Measurements from ENCODE around the gene LSM3. TPM values are rescaled to one million over a fixed set of nuclear protein-coding genes. Genes with fewer than 3 reads are reported as not detected.
A peak's percentile ranks its signal among the peaks of the same experiment; 100 is the strongest.

The LSM3 gene
- total and polyA plus RNA-seq, 7 donors = 8.0 to 20.4 (median 16.5) TPM

DNA sequence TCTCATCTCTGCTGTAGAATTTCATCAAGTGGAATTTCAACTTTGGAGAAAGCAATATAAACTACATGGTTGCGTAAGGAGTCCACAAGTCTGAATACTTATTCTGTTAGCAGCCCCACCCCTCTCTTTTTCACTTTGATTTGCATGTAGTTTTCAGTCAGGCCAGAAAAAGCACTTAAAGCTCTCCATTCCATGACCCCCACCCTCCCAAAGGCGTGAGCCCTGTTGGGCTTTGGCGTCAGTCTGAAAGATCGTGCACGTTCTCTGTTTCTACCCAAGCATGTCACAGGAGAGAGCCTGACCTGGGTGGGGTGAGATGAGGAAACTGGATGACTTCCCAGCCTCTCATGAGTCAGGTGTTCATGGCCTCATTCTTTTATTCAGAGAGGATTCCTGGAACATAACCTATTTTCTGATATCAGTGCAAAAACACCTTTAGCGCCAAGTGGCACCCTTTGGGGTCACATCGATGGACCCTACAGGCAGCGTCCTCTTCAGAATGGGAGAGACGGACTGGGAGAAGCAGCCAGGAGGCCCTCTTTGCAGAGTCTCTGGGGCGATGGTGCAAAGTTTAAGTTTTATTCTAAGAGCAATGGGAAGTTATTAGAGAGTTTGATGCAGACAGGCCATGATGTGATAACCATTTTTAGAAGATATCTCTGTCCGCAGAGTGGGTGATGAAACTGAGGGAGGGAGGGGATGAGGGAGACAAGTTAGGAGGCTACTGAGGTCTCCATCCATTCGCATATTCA, 55.8 kb downstream of the LSM3 start:
- intact Hi-C loops (cut with DNase I) = no loop called here

DNA sequence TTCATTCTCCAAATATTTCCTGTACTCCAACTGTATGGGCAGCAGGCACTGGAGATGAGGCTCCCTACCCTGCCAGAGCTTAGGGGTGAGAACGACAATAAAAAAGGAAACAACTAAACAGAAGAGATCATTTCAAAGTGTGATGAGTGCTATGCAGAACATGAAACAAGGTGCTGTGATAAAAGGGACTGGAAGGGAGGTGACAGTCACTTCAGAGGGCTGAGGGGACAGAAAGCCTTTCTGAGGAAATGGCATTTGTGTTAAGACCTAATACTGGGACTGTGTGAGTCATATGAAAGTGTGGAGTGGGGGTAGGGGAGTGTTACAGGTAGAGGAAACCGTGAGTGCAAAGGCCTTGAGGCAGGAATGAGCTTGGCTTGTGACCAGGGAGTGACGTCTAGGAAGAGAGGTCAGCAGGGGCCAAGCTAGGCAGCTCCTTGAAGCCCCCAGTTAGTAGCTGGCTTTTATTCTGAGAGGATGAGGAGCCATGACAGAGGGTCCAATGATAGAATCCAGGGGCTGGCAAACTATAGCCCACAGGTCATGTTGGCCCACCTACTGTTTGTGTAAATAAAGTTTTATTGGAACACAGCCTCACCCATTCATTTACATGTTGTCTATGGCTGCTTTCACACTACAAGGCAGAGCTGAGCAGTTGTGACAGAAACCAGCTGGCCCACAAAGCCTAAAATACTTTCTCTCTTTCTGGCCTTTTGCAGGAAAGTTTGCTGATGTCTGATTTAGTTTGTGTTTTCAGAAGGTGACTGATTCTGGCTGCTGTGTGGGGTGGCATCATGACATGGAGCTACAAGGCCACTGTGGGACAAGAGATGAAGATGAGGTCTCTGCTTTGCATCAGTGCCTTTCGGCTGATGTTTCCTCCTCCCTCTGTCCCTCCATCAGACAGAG, 56.6 kb downstream of the LSM3 start:
- intact Hi-C loops (cut with DNase I) = no loop called here
- no peak for TF ChIP-seq EP300 (IDR thresholded peaks at IDR 0.05)
- no peak for TF ChIP-seq POLR2AphosphoS5 (IDR thresholded peaks at IDR 0.05)
- no peak for TF ChIP-seq POLR2A (IDR thresholded peaks at IDR 0.05)
- TF ChIP-seq, protein P1, sequence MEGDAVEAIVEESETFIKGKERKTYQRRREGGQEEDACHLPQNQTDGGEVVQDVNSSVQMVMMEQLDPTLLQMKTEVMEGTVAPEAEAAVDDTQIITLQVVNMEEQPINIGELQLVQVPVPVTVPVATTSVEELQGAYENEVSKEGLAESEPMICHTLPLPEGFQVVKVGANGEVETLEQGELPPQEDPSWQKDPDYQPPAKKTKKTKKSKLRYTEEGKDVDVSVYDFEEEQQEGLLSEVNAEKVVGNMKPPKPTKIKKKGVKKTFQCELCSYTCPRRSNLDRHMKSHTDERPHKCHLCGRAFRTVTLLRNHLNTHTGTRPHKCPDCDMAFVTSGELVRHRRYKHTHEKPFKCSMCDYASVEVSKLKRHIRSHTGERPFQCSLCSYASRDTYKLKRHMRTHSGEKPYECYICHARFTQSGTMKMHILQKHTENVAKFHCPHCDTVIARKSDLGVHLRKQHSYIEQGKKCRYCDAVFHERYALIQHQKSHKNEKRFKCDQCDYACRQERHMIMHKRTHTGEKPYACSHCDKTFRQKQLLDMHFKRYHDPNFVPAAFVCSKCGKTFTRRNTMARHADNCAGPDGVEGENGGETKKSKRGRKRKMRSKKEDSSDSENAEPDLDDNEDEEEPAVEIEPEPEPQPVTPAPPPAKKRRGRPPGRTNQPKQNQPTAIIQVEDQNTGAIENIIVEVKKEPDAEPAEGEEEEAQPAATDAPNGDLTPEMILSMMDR (IDR thresholded peaks at IDR 0.05) = no peak
- no peaks in the 10 kb centered on the region for H3K4me1 ChIP-seq
- whole genome bisulfite sequencing, 2 donors = 34 to 56% methylated on average over 4 of the region's 4 CpGs
- no peak overlapping the region for H3K4me3 ChIP-seq
- H3K9me3 ChIP-seq = peaks cover 0 to 6% (median 0%) of the 10 kb centered on the region in 4 donors
- H3K36me3 ChIP-seq = no peaks in the 10 kb centered on the region
- no peaks in the 10 kb centered on the region for H3K27me3 ChIP-seq
- H3K27ac ChIP-seq = peak overlapping the region in 1 of 4 donors; percentile 59
- no peak for DNase-seq

More for the DNA sequence above, 55.8 kb downstream of the LSM3 start:
- no peaks in the 10 kb centered on the region for H3K36me3 ChIP-seq
- 32 to 75% methylated on average over 12 of the region's 12 CpGs for WGBS, 2 donors
- no peak for TF ChIP-seq EP300 (IDR thresholded peaks at IDR 0.05)
- TF ChIP-seq POLR2AphosphoS5 (IDR thresholded peaks at IDR 0.05) = no peak
- TF ChIP-seq POLR2A (IDR thresholded peaks at IDR 0.05) = no peak
- TF ChIP-seq, protein P1 (IDR thresholded peaks at IDR 0.05) = no peak
- H3K27me3 ChIP-seq = no peaks in the 10 kb centered on the region
- H3K4me3 ChIP-seq = no peak overlapping the region
- H3K27ac ChIP-seq = peak overlapping the region in 1 of 4 donors; percentile 59
- no peaks in the 10 kb centered on the region for H3K4me1 ChIP-seq
- H3K9me3 ChIP-seq = peaks cover 0 to 6% (median 0%) of the 10 kb centered on the region in 4 donors
- DNase-seq = no peak

DNA sequence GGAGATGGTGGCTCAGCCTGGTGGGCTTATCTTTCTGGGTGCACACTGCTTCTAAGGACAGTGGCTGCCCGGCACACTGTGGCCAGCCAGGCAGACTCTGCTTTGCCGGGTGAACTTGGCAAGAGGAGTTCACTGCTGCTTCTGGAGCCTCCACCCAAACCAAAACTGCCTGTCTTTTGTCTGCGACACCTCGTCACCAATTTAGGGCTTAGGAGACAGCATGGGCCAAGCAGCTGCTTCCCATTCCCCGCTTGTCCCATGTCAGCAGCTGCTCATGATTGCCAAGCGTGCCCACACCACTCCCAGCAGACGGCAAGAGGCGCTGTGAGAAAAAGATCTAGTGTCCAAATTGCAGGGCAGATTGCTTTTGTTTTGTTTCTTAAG, 57.3 kb downstream of the LSM3 start:
- no peak for TF ChIP-seq POLR2AphosphoS5 (IDR thresholded peaks at IDR 0.05)
- WGBS, 2 donors = 87 to 92% methylated on average over 8 of the region's 8 CpGs

DNA sequence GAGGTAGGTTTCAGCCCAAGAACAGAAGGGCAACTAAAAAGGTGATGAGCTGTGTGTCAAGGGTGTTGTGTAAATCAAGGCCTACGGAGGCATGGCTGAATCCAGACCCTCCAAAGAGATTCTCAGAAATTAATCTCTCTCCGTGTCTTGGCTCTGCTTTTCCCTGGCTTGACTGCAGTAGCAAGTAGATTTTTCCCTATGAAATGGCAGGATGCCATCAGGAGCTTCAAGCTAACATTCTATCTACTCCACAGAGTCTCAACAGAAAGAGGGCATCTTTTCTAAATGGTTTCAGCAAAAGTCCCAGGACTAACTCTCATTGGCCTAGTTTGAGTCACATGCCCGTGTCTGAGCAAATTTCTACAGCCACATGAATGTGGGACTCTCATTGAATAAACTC, 58.3 kb downstream of the LSM3 start:
- no peak for DNase-seq
- intact Hi-C loops (cut with DNase I) = no loop called here
- 84 to 88% methylated on average over 3 of the region's 3 CpGs for WGBS, 2 donors
- TF ChIP-seq POLR2AphosphoS5 (IDR thresholded peaks at IDR 0.05) = no peak
- TF ChIP-seq POLR2A (IDR thresholded peaks at IDR 0.05) = no peak
- TF ChIP-seq, protein P1 (IDR thresholded peaks at IDR 0.05) = no peak
- TF ChIP-seq EP300 (IDR thresholded peaks at IDR 0.05) = no peak
- Histone ChIP-seq H3K9me3 (peaks cover 0 to 6% (median 0%) of the 10 kb centered on the region in 4 donors), H3K27me3 (no peaks in the 10 kb centered on the region), H3K4me3 (no peak overlapping the region), H3K36me3 (no peaks in the 10 kb centered on the region), H3K27ac (peak overlapping the region in 1 of 4 donors; percentile 59), H3K4me1 (no peaks in the 10 kb centered on the region)

More for the DNA sequence above, 57.3 kb downstream of the LSM3 start:
- Histone ChIP-seq H3K36me3 (no peaks in the 10 kb centered on the region), H3K4me3 (no peak overlapping the region), H3K9me3 (peaks cover 0 to 6% (median 0%) of the 10 kb centered on the region in 4 donors), H3K4me1 (no peaks in the 10 kb centered on the region), H3K27me3 (no peaks in the 10 kb centered on the region), H3K27ac (peak overlapping the region in 1 of 4 donors; percentile 59)
- intact Hi-C loops (cut with DNase I) = no loop called here
- no peak for DNase-seq

DNA sequence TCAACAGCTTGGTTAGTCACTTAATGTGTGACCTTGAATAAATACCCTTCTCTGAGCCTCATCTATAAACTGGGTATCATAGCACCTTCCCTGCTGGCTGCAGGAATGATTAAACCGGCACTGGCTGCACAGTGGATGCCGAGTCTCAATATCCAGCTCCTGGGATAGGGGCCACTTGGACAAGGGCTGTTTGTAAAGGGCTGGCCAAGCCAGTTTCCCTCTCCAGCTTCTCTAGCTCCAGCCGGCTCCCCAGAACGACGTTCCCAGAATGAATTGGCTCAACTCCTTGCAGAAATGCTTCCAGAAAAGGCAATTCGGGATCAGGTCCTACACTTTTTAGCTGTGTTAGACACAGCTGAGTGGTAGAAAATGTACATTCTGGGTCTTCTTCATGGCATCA, 58.8 kb downstream of the LSM3 start:
- 79 to 88% methylated on average over 6 of the region's 6 CpGs for WGBS, 2 donors
- no peaks in the 10 kb centered on the region for H3K36me3 ChIP-seq
- no peak for DNase-seq
- TF ChIP-seq EP300 (IDR thresholded peaks at IDR 0.05) (no peak), POLR2A (IDR thresholded peaks at IDR 0.05) (no peak), POLR2AphosphoS5 (IDR thresholded peaks at IDR 0.05) (no peak)
- TF ChIP-seq, protein P1 (IDR thresholded peaks at IDR 0.05) = no peak
- intact Hi-C loops (cut with DNase I) = no loop called here
- no peaks in the 10 kb centered on the region for H3K27me3 ChIP-seq
- no peak overlapping the region for H3K27ac ChIP-seq
- H3K4me1 ChIP-seq = no peaks in the 10 kb centered on the region
- no peak overlapping the region for H3K4me3 ChIP-seq
- peaks cover 0 to 6% (median 0%) of the 10 kb centered on the region in 4 donors for H3K9me3 ChIP-seq

Measured in sigmoid colon (tissue), 7 donors.